Choroid plexus epithelial cell (primary cell): ENCODE data around the gene SLC38A8.

Source experiments
- DNase-seq: peaks from one replicate; pipeline ENCODE4 v3.0.0-alpha.2; 2010; ENCODE audit warnings: low read depth
- H3K4me3 ChIP-seq: 2 replicates; pipeline ENCODE4 v1.5.1; 2011; ENCODE audit warnings: low read depth, mild to moderate bottlenecking, control low read depth, low read length, moderate library complexity
- CTCF ChIP-seq: conservative IDR thresholded peaks from 2 replicates; pipeline ENCODE4 v1.5.1; 2011; ENCODE audit warnings: low read depth, mild to moderate bottlenecking, control low read depth, inconsistent platforms, low read length, moderate library complexity

The SLC38A8 gene

GRCh38 chr16:84056933-84057332, 14.3 kb upstream of the SLC38A8 start:
- TF ChIP-seq CTCF = no peak
- H3K4me3 ChIP-seq = no peak overlapping the region

GRCh38 chr16:84055801-84056634, 13.4 kb upstream of the SLC38A8 start:
- no peak for TF ChIP-seq CTCF
- no peak for DNase-seq

More at GRCh38 chr16:84056933-84057332, 14.3 kb upstream of the SLC38A8 start:
- no peak for DNase-seq

GRCh38 chr16:84055366-84055765, 12.8 kb upstream of the SLC38A8 start:
- no peak for DNase-seq
- no peak for TF ChIP-seq CTCF
- H3K4me3 ChIP-seq = no peak overlapping the region

More at GRCh38 chr16:84055801-84056634, 13.4 kb upstream of the SLC38A8 start:
- H3K4me3 ChIP-seq = no peak overlapping the region

GRCh38 chr16:84054916-84055315, 12.3 kb upstream of the SLC38A8 start:
- no peak overlapping the region for H3K4me3 ChIP-seq
- TF ChIP-seq CTCF = no peak
- DNase-seq = no peak

GRCh38 chr16:84054271-84054670, 11.7 kb upstream of the SLC38A8 start:
- no peak overlapping the region for H3K4me3 ChIP-seq
- TF ChIP-seq CTCF = no peak
- no peak for DNase-seq

- no peak for TF ChIP-seq CTCF
- H3K4me3 ChIP-seq = no peak overlapping the region
- DNase-seq = no peak
These were observed 10.6 kb upstream of the SLC38A8 start for GRCh38 chr16:84053237-84053636.
